ENCODE results near the gene ITIH5. TPM values are rescaled to one million over a fixed set of nuclear protein-coding genes. Genes with fewer than 3 reads are reported as not detected.

ITIH5 gene
- polyA plus RNA-seq, 3 donors: 20.0 to 29.0 (median 28.1) TPM

DNA sequence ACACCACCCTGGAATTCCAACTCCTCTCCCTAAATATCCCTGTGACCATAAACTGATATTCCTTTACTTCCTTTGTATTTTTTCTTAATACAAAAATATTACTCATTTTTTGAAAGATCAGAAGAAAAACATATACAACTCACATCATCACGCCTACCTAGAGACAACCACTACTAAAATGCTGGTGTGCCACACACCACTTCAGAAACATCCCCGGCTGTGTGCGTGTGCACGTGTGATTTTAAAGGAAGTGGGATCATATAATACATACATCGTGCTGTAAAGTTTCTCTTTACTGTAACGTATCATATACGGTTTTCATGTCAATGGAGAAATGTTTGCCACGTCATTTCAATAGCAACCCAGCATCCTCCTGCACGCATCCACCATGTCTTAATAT, 76.5 kb downstream of the ITIH5 start:
- no peak for DNase-seq

DNA sequence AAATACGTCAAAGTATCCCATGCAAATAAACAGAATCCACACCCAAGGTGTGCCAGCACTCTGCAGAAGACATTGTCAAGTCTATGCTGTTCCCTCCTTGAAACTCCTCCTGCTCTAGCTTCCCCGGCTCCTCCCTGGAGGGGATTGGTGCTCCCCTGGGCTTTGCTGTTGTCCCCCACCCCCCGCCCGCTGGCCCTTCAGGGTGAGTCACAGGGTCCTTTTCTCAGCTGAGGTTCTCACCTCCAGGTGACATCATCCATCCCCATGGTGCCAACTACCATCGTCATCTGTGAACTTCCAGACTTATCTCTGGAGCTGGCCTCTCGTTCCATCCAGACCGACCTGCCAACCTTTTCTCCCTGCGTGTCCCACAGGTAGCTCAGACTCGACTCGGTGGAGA, 77.0 kb downstream of the ITIH5 start:
- no peak for DNase-seq

DNA sequence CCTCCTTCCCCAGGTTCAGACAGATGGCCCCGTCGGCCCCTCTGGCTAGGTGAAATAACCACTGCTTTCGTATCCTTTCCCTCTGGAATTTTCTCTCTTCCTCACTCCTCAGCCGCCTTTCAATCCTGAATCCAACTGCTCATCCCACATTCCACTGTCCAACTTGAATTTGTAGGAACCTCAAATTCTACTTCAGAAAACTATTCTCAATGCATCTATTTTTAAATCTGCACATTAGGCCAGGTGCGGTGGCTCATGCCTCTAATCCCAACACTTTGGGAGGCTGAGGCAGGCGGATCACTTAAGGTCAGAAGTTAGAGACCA, 78.9 kb downstream of the ITIH5 start:
- DNase-seq: no peak

DNA sequence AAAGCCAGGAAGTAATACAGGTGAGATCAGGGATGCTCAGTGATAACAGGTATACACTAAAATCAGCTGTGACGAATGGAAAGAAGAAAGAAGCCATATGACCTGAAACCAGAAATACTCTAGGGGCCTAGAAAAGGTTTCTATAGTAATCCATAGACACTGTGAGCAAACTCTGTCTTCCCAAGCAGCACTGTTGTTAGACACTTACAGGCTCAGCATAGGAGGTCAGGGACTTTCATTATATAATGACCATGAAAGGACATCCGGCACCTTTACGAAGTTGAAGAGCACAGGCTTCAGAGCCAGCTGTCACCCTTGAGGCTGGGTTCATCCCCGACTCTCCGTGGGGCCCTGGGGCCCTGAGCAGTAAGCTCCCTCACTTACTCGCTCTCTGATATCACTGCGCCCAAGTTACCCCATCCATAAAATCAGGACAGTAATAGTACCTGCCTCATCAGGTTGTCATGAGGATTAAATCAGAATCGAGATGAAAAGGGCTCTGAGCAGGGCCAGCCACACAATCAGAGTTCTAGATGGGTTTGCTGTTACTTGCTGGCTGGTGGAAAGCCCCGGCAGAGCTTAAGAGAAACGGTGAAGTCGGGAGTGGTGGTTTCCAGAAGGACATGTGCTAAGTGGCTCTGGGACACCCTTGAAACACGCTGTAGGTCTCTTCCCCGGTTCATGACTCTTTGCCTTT, 79.5 kb downstream of the ITIH5 start:
- DNase-seq: no peak

DNA sequence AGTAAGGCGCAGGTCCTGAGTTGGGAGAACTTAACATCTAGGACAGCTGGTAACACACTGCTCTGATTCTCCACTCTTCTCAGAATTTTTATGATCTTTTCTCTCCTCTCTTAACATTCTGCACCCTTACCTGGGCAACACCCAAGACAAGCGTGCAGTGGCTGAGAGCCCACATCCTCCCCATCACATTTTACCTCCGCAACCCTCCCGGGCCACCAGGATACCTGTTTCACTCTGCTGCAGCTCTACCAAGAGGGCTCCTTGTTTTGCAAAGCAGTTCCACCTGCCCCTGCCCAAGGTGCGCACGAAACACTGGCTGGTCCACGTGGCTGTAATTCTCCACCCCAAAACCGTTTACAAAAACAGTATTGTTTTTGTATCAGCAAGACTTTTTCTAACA, 81.5 kb downstream of the ITIH5 start:
- DNase-seq: no peak

DNA sequence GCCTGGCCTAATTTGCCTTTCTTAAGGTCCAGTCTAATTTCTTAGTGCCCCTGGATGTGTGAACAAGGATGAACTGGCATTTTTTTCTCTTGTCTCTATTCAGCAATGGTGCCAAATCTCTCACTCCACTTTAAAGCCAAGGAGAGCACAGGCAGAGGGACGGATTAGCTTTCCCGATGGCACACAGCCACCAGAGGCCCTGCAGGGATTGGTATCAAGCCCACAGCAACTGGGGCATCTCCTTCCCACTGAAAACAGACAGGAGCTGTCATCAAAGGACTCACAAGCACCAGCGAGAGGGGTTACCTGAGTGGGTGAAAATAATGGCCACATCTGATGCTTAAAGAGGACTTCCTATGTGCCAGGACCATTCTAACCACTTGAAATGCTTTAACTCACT, 83.1 kb downstream of the ITIH5 start:
- no peak for DNase-seq

DNA sequence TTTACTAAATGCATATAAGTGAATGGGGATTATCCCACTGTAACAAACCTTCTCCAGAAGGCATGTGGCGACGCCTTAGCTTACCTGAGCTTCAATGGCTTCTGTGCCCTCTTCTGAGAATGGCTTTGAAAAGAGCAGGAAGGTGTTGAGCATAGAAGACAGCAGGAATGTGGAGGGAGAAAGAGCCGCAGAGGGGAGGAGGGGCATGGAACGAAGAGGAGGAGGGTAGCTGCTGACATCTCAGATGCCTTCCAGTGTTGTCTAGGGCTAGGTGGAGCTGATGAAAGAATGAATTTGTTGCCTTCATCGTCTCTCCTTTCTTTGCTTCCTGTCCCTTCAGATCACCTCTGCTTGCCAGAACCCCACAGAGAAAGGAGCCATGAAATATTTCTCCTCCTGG, 86.2 kb downstream of the ITIH5 start:
- DNase-seq: no peak

DNA sequence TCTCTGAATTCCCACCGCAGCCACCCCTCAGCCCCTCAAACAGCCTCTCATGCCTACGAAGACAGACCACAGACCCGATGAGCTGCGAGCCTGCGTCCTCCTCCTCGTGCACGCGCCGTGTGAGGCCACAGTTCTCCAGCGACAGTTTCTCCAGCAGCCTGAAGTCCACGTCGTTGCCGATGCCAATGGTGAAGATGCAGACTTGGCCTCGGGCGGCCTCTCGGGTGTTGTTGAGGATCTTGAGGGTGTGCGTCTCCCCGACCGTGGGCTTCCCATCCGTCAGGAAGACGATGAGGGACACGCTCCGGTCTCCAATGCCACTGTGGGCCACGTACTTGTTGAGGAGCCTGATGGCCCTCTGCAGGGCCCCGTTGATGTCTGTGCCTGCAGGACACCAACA, 87.1 kb downstream of the ITIH5 start:
- DNase-seq: no peak

DNA sequence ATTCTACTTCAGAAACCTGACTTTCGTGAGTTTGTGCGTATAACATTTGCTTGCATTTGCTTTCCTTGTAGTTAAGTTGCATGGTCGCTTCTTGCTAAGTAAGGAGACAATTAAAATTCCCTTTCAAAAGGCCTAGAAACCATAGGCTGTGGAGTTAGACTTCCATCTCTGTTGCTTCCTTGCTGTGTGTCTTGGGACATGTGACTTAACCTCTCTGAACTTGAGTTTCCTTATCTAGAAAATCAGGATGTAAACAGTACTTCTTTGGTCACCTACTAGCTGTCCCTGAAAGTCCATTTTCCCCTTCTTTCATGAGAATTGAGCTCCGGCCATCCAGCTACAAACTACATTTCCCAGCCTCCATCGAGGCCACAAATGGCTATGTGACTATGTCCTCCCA, 89.2 kb downstream of the ITIH5 start:
- DNase-seq: no peak

DNA sequence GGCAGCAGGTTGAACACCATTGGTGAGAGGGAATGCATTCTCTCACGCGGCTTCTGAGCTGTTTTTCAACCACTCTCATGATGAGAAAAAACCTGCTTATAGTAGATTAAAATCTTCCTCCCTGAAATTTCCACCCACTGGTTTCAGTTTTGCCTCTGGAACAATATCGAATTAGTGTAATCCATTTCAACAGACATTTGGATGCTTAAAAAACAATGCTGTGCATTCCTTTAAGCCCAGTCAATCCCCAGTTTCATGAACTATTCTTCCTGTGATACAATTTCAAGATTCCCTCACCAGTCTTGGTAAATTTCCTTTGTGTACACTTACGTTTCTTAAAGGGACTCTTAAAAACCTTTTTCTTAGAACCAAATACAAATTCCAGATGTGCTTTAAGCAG, 89.6 kb downstream of the ITIH5 start:
- DNase-seq: no peak

DNA sequence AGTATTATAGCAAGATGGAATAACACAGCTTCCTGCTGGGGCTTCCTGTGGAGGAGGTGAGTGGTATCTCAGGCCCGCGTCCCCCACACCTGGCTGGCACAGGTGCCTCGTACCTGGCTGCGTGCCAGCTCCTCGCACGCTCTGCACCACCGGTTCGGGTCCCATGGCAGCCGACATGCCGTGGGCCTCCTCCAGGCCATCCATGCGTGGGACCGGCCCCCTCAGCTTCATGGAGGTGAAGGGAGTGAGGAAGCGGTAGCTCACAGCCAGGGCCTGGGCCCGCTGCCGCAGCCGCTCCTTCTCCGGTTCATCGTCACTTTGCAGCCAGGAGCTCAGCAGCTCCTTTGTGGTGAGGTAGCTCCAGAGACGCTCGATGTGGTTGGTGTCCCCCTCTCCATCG, 90.4 kb downstream of the ITIH5 start:
- DNase-seq: no peak

DNA sequence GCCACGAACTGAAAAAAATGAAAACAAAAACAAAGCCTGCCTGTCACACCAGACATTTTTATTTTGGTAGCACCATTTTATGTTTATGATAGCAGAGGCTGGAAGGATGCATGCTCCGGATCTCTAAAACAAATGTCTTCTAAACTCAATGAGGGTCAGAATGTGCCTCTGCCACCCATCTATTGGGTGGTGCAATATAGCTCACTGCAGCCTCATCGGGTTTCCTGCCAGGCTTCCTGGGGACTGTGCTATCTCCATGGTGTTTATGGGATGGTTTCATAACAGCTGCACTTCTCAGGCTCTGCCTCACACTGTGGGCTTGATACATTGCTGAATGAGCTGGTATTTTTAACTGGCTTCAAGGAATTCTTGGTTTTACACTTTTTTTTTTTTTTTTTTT, 94.4 kb downstream of the ITIH5 start:
- no peak for DNase-seq

DNA sequence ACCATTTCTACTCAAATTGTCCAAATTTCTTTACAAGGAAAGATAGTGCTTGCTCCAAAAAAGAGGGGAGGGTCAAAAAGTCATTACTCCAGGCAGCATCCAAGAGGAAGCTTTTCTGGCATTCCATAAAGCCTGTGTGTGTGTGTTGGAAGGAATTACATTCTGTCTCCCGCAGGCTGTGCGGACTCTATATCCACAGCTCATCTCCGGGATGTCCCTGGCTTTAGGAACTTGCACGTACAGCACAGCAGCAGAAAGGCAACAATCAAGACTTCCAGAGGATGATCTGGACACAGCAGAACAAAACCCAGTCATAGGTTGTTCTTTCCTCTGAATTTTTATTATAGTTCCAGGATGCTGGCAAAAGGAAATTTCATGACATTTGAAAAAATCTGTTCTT, 94.8 kb downstream of the ITIH5 start:
- no peak for DNase-seq

DNA sequence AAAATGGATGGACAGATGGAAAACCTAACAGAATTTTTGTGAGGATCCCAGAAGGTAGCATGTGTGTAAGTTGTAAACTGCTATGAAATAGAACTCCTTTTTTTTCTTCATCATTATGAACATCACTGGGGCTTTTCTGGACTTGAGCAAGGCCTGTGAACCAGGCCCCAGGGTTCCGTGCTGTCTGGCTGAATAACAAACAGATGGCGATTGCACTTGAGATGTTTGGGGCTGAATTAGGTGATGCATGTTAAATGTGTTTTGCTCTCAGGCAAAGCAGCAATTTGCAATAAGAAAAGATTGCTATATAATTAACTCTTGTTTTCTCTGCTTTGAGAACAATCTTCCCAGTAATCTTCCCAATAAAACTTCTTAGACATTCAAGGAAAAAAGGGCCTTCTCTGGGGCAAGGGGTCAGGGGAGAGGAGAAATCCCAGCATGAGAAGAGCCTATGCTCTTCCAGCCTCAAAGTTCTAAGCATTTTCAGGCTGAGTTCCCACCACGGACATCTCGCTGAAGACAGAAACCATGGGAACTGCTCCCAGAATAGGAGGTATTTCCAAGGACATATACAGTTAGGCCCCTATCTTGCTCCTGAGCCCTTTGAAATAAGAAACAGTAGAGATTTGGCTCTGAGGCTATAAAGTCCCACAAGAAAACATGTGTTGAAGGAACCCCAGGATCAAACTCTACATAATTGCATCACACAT, 98.7 kb downstream of the ITIH5 start:
- no peak for DNase-seq

DNA sequence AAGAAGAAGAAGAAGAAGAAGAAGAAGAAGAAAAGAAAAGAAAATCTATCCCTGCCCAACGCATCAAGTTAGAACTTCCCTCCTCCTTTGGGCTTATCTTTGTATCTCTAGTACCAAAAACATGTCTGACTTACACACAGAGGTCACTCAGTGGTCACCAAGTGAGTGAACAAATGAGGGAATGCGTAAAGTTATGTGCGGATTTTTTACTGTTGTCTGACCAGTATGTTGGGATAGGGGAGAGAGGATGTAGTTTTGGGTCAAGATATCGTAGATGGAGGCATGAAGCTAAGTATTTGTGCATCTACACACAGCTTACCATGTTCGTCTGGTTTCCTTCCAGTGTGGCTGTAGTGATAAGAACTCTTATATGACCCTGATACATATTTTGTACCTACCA, 99.9 kb downstream of the ITIH5 start:
- no peak for DNase-seq

DNA sequence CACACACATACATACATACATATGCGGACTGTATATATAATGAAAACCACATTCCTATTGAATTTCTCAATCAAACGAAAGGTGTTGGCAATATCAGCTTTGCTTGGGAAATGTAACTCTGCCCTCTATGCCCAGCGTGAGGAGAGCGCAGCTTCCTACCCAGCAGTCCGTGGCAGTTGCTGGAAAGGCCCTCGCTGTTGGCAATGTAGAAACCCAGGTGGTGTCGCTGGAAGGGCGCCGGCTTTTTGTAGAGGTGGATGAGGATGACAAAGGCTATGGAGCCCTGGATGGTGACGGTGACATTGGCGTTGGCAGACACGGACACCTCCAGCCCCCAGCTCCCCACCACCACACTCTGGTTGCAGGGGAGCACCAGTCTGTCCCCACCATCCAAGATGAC, 100.9 kb downstream of the ITIH5 start:
- no peak for DNase-seq

DNA sequence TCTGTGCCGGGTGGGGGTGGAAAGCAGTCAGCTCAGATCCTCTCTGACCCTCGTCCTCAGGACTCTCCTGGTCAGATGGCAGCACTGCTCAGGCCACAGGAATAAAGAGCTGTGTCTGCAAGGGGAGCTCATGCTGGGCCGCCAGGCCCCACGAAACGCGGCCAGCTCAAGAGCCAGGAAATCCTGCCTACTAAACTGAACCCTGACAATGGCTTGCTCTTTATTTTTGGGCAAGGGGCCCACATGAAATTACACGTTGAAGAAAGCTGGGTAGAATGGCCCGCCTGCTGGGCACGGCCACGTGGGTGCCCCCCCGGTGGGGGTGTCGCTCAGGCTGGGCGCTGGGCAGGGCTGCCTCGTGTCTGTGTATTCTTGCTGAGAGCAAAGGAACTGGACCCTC, 103.0 kb downstream of the ITIH5 start:
- no peak for DNase-seq

DNA sequence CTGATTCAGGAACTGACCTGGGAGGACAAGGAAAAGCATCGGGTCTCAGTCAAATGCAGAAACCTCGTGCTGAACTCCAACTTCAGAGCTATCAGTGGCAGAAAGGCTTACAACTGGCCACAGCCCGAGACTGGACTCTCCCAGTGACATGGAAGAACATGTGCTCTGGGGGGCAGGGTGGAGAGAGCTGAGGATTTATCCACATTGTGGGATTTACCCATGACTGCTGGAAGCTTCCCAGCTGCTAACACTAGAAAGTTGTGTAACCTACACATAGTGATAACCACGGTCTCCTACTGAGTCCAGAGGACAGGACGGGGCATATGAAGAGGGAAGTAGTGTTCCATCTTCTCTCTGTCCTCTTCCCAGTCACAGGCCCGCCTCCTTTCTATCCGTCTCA, 103.4 kb downstream of the ITIH5 start:
- DNase-seq: peak; percentile 46

DNA sequence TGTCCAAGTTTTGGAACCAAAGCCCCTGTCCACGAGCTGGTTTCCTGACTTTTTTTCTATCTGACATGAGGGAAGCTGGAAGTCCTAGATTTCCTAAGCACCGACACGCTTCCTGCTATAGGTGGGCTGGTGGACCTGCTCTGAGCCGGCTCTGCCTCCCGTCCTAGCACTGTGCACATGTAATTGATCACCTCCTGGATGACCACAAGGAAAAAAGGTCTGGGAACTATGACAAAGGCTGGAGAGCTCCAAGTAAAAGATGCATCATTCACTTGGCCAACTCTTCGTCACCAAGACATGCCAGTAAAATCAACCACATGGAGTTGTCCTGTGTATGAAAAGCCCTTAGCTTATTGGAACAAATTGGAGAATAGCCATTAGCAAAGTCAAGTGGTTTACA, 104.8 kb downstream of the ITIH5 start:
- DNase-seq: no peak

DNA sequence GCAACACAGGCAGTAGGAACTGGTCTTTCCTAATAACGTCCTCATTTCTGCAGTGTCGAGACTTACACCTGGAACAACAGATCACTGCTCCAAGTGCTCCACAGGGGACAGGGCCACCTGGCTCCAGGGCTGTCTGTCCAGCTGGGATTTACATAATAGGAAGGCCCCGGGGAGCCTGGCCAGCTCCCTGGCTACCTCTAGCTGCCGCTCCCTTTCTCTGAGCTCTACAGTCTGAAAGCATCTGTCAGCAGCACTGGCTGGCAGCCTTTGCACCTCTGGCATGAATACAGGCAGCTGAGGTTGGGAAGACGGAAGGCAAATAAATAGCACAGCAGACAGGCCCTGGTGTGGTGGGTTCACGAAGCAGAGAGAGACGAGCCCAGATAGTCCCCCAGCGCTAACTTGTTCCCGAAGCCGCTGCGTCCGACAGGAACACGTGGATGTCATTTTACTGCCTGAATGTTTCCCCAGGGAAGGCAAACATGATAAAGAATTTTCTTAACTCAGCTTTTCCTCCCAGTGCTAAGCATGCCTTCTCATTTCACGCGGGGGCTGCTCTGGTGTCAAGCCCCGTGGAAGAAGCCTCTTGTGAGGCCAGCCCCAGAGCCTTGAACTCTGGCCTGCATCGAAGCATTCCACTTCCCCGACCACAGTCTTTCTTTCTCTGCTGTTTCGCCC, 105.4 kb downstream of the ITIH5 start:
- no peak for DNase-seq

DNA sequence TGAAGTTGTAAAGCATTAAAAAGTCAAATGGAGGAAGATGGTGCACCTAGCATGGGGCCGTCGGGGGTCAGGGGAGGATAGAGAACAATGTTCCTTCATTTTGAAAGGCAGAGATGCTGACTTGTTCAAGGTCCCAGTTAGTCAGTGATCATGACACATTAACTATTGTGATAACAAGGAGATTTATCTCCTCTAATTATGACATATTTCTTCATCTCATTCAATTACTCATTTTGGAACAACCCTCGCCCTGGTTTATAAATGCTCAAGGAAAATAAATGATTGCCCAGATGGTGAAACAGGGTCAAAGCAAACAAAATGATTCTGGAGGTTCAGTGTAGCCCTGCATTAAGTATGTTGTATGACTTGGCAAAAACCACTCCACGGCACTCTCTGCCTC, 106.2 kb downstream of the ITIH5 start:
- DNase-seq: no peak

DNA sequence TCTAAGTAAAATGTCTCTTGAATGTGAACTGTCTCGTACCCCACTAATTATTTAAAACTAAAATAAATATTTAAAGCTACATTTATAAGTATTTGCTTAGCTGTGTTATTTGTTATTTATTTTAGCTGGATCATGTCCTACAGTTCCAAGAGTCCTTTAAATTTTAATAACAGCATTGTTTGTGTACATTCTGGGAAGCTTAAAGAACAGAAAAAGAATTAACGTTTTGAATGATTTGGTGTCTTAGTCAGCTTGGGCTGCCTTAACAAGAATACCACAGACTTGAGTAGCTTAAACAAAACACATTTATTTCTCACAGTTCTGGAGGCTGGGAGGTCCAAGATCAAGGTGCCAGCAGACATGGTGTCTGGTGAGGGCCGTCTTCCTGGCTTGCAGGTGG, 107.4 kb downstream of the ITIH5 start:
- DNase-seq: no peak

DNA sequence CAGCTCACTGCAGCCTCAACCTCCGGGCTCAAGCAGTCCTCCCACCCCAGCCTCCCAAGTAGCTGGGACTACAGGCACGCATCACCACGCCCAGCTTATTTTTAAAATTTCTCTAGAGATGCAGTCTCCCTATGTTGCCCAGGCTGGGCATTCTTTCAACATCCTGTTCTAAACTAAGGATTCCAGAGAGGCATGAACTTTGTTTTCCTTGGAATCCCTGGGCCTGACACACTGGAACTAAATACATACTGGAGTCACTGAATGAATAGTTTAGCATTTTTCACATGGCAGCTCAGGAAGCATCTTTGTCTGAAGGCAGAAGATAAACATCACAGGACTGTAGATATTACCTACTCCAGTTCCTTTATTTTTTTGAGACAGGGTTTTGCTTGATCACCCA, 108.7 kb downstream of the ITIH5 start:
- DNase-seq: no peak

DNA sequence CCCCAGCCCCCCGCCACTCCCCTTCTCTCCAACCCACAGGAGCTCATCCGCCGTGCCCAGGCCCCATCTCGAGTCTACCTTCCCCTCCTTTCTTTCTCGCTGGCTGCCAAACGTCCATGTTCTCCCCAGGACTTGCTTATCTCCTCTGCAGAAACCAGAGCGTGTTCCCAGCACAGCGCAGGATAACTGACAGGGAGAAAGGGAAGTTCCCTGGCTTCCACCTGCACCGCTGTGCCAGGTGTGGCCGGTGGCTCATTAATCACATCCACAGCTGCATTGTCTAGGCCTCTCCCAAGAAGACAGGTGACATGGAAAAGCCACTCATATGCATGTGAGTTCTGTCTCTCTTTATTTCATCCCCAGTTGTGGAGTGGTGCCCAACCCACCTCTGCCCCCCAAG, 113.2 kb downstream of the ITIH5 start:
- DNase-seq: no peak

Data from renal pelvis (tissue), 4 donors.